NCI-H1930 (cell line): Measurements from ENCODE around the gene PSMB7.
A peak's percentile ranks its signal among the peaks of the same experiment; 100 is the strongest.

Source experiments
- DNase-seq, 2 experiments: peaks; one replicate each; lab custom pipeline; 2025; lab: John Stamatoyannopoulos, UW

PSMB7 gene

DNA sequence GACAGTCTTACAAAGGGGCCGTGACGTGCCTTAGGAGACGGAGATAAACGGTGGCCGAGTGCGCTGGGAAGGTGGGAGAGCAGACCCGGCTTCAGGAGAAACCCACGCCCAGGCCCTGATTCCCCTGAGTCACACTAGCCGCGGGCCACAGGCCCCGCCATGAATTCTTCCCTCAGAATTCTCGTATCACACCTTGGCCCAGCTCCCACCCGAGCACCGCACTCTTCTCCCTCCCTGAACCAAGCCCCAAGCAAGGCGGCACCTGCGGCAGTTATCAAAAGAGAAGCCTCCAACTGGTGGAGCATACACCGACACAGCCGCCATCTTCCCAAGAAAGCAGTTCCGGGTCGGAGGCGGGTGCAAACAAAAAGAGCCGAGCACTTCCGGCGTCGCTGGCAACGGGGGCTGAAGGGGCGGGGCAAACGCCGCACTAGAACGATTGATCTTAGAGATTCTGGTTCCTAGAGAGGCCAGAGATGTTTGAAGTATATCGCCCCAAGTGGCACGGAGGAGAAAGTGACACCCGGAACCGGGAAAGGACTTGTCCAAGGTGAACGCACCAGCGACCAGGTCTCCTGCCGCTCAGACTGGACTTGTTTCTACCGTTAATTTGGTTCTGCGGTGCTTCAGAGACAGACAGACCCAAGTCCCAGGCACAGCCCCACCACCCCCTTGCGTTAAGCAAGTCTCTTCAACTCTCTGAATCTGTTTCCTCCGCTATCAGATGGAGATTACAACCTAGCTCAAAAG, at the start of gene PSMB7:
Gene PSMB7 (minus strand): TSS at position 341 of the 750 bp plus-strand sequence. CDS start 17 bp downstream, at position 324.
- DNase-seq: peak; percentile 95 to 98

DNA sequence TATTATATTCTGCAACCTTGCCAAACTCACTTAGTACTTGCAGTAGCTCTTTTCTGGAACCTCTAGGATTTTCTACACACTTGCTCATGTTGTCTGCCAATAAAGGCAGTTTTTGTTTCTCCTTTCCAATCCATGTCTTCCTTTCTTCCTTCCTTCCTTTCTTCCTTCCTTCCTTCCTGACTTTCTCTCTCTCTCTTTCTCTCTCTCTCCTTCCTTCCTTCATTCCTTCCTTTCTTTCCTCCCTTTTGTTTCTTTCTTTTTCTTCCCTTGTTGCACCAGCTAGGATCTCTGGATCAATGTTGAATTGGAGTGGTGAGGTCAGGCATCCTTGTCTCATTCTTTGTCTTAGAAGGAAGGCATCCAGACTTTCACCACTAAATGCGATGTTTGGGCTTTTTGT, 47.5 kb upstream of the PSMB7 start:
- no peak for DNase-seq

DNA sequence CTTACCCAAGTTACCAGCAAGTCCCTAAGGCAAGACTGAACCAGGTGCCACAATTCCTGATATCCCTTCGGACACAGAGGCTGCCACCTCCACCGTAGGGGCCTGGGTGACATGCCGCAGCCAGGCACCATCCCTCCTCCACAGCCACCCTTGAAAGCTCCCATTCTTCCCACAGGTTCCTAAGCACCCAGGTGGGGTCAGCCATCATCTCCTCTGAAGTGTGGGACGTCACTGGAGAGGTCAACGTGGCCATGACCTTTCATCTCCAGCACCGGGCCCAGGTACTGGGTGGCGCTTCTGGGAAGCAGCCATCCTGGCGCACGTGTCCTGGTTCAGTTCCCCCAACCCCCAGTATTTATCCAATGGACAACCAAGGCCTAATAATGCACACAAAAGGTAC, 43.2 kb upstream of the PSMB7 start:
- DNase-seq: no peak

DNA sequence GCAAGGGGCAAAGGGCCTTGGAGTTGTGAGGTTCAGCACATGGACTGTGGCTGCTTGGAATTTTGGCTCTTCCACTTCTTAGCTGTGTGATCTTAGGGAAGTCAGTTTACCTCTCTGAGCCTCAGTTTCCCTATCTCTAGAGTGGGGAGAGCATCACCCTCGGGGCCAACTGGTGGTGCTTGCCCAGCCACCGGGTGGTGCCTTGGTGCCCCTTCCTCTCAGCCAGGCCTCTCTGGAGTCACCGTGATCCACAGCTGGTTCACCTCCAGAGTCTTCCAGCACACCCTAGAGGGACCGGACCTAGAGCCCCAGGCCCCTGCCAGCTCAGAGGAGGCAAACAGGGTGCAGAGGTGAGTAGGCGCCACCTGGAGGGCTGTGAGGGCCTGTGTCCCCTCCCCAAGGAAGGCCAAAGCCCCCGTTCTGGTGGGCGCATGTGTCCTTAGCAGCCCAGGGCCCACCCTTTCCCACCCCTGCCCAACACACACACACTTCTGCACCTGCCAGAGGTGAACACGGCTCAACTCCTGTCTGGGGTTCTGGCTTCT, 42.7 kb upstream of the PSMB7 start:
- DNase-seq: no peak

- DNase-seq: no peak
Measured at GRCh38 chr9:124457079-124457886, 42.0 kb upstream of the PSMB7 start.

DNA sequence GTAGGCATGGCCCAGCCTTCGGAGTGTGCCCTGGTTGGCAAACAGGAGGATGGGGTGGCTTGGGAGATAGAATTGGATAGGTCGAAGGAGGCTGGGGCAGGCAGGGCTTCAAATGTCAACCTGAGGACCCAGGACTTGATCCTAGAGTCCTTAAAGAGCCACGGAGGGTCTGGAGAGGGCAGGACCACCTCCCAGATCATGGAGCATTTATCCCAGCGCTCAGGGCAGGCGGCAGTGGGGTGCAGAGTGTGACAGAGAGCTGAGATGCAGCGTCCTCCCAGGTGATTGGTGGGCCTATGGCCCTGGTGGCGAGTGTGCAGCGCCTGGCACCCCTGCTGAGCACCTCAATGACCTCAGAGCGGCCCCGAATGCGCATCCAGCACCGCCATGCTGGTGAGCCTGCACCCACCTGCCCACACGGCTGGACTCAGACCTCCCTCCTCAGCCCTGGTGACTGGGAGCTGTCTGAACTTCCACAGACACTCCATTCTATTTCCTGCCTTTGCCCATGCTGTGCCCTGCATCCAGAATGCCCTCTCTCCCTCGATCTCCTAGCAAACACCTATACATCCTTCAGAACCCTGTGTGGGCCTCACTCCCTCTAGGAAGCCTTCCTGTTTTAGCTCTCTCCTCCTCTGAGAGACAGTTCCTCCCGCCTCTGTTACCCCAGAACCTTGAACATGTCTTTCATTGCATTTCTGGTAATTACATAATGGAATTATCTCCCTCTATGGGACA, 41.3 kb upstream of the PSMB7 start:
- DNase-seq: no peak

GRCh38 chr9:124455820-124456219, 40.6 kb upstream of the PSMB7 start:
- no peak for DNase-seq

- no peak for DNase-seq
Measured at GRCh38 chr9:124454791-124455443, 39.7 kb upstream of the PSMB7 start.

- no peak for DNase-seq
Measured at GRCh38 chr9:124454296-124454695, 39.1 kb upstream of the PSMB7 start.

DNA sequence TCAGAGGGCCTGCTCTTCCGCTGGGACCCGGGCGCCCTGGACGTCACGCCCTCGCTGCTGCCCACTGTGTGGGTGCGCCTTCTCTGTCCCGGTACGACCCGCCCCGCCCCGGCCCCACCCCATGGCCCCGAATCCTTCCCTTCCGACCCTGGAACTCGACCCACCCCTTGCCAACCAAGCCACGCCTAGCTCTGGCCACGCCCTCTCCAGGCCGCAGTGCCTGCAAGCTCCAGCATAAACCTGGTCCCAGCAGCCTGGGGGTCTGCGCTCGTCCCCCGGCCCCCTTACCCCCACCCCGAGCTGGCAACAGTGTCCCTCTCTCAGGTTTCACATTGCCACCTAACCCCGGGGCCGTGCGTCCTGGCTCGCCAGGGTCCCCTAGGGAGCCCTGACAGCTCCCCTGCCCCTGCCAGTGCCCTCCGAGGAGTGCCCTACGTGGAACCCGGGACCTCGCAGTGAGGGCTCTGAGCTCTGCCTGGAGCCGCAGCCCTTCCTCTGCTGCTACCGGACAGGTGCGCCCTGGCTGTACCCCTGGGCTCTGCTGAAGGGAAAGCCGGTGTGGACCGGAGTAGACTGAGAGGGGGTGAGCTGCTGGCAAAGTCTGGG, 38.4 kb upstream of the PSMB7 start:
- DNase-seq: no peak

GRCh38 chr9:124452841-124453585, 37.8 kb upstream of the PSMB7 start:
- no peak for DNase-seq

DNA sequence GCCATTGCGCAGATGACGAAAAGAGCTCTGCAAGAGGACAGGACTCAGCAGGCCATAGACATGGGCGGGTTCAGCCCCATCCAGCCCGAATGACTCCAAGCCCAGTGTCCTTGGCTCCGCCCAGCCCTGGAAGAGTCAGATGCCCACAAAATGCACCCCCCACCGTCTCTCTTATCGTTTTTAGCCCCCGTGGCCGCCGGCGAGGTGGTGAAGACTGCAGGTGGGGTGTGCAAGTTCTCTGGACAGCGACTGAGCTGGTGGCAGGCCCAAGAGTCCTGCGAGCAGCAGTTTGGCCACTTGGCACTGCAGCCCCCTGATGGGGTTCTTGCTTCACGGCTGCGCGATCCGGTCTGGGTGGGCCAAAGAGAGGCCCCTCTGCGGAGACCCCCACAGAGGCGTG, 37.1 kb upstream of the PSMB7 start:
- no peak for DNase-seq

GRCh38 chr9:124450931-124451661, 35.9 kb upstream of the PSMB7 start:
- DNase-seq: no peak

GRCh38 chr9:124450241-124450924, 35.1 kb upstream of the PSMB7 start, which contains the start of gene ADGRD2:
TSS of gene ADGRD2 (plus strand) at chr9:124450451. CDS start at chr9:124451667, 1,216 bp downstream.
- peak; percentile 24 to 38 for DNase-seq

- DNase-seq: no peak
Measured at GRCh38 chr9:124449381-124450151, 34.3 kb upstream of the PSMB7 start.

DNA sequence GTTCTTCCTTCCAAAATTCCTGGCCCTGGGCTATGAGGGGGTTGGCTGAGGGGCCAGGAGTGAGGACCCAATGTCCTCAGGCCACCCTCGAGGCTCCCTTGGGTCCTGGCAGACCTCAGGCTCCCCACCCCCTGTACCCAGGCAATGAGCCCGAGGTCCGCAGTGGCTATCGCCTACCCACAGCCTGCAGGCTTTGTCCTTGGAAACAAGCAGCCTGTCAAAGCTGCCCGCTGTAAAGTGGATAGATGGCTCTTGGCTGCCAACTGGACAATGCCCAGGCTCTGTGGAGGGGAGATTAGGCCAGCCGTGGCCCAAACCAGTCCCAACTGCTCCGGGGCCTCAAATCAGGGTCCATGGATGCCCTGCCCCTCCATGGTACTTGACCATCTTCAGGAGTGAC, 32.8 kb upstream of the PSMB7 start:
- no peak for DNase-seq

- DNase-seq: no peak
Measured at GRCh38 chr9:124447297-124447661, 32.0 kb upstream of the PSMB7 start.

GRCh38 chr9:124444166-124444565, 28.9 kb upstream of the PSMB7 start:
- DNase-seq: no peak

GRCh38 chr9:124443625-124444024, 28.4 kb upstream of the PSMB7 start:
- no peak for DNase-seq
